ENCODE data around the gene HECTD4.
A peak's percentile ranks its signal among the peaks of the same experiment; 100 is the strongest.

Gene HECTD4

GRCh38 chr12:112196196-112196875, 185.9 kb downstream of the HECTD4 start:
- DNase-seq = no peak

DNA sequence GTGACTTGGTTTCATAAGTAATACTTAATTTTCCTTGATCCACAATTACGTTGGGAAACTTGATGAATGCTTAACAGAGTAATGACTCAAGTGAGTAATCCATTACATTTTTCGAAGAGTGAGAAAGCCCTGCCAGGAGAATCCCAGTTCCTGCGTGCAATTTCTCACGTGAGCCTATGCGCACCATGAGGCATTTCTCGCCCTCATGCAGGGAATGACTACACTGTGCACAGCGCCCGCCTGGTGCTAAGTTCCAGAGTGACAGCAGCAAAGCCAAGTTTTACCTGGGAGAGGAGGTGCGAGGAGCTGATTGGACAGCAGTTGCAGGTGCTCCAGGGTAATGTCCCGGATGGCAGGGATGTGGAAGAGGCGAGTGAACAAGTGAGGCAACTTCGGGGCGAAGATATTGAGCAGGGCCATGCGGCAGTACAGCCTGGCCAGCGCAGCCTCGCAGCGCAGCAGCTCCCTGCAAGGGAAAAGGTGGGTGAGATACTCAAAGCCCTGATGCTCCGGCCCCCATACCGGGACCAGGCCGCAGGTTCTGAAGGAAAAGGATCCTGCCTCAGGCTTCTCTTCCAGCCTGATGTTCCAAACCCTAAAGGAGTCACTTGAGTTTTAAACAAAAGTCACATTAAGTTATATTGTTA, 187.5 kb downstream of the HECTD4 start:
- DNase-seq = no peak

GRCh38 chr12:112192475-112192874, 189.8 kb downstream of the HECTD4 start:
- DNase-seq = no peak

DNA sequence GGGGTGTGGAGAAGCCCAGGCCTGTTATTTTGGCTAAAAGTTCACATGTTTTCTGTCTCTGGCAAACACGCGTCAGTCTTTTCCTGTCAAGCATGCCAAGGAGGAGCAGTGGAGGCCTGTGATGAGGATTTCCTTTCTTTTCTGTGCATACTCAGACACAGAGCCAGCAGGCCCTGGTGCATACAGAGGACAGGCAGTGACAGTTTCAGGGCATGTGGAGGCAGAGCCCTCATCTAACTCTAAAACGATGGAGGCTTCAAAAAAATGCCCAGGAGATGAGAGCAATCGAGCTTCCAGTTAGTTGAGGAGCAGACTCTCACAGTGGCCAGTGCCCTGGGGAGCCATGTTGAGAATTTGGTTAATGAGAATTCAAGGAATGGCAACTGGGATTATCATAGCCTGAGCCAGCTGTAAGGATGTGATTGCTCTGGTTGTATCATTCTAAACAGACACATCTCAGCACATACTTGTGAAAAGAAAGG, 190.3 kb downstream of the HECTD4 start:
- no peak for DNase-seq

DNA sequence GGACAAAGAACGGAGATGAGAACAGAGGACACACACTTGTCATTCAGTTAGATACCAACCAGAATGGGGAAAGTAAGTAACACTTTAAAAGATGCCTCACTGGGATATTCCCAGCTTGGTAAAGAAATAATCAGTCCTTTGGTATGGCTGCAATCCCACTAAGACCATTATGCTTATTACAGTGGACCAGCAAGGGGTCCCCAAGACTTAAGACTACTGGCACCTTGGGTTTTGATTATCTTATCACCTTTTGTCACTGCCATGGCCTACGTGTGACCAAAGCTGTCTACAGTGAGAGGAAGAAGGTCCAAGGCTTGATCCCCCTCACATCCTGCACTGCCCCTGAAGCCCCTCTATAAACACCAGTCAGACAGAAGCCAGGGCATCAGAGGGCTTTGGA, 191.0 kb downstream of the HECTD4 start:
- no peak for DNase-seq

- no peak for DNase-seq
Measured at GRCh38 chr12:112190231-112191025, 191.8 kb downstream of the HECTD4 start.

DNA sequence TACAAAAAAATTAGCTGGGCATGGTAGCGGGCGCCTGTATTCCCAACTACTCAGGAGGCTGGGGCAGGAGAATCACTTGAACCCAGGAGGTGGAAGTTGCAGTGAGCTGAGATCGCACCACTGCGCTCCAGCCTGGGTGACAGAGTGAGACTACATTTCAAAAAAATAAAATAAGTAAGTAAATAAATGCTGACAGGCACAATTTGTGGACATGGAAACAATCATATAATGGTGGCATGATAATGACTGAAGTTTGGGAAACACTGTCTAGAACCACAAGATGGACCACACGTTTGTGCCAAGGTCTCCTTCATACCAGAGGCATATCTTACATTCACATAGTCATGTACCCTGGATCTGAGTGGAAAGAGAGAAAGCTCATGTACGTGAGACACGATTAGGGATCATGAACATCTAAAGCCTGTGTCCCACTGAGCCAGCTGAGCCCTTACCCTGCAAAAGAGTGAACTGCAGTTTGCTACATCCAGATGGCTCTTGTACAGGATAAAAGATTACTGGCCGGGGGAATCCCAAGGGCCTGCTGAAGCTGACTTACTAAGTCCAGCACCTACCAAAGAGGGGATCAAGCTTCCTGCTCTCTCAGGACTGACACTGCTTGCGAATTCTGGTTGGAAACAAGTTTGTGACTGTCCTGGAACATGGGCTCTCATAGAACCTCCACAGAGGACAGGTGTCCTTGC, 194.0 kb downstream of the HECTD4 start:
- DNase-seq = peak; percentile 26

DNA sequence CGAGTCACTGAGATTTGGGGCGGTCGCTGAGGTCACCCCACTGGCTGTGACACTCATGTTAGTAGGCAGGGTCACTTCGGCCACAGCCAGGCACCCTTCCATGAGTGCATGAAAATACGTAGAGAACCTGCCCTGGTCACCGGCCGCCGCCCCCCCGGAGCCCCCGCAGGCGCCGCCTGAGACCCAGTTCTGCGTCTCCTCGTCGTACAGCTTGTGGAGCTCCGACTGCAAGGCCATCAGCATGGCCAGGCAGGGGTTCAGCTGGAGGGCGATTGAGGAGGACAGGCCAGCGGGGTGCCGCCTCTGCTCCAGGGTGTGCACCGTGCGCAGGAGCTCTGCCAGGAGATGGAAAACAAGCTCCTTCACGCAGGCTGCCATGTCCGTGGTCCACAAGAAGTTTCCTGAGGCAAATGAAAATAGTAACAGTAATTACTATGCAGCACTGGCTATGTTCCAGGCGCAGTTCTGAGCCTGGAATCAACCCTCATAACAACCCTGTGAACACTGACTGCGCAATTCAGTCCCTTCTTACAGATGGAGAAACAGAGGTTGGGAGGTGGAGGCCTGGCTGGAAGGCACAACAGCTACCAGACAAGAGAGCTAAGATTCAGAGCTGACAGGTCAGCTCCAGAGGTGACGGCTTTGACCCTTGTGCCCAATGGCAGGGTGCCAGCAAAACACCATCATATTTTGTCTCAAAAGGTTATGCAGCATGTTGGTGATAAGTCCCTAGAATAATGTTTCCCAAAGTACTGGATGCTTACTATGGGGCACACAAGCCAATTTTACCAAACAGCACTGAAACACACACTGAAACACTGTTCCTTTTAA, 196.9 kb downstream of the HECTD4 start:
- DNase-seq = no peak

DNA sequence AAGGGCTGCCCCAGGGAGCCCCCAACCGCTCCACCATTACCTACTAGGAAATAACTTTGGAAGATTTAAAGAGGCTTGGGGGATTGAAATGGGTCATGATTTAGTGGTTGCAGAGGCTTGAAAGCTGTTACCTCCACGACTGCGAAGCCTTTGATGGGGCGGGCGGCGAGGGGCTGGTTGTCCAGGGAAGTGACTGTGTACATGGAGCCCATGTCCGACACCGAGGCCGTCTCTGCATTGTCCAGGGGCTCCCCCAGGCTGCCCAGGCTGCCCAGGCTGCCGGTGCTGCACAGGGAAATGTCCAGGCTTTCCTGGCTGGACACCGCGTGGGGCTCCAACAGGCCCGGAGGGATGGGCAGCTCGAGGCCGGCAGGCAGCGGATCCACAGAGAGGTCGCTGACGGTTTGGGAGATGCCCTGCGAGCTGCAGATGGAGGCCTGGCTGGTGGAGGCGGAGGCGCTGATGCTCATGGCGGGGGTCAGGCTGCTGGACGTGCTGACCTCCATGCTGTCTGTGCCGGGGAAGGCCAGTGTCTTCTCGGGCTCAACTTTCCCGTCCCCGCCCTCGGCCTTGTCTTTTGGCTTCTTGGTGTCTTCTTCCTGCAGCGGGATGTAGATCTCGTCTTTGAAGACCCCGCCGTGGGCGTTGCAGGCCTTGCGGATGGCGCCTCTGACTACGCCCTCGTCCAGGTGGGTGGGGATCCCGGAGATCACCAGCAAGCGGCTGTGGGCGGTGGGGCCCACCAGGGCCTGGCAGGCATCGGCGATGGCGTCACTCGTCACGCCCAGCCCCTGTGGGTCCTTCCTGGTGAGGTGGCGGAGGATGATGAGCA, 198.0 kb downstream of the HECTD4 start:
- DNase-seq = no peak

DNA sequence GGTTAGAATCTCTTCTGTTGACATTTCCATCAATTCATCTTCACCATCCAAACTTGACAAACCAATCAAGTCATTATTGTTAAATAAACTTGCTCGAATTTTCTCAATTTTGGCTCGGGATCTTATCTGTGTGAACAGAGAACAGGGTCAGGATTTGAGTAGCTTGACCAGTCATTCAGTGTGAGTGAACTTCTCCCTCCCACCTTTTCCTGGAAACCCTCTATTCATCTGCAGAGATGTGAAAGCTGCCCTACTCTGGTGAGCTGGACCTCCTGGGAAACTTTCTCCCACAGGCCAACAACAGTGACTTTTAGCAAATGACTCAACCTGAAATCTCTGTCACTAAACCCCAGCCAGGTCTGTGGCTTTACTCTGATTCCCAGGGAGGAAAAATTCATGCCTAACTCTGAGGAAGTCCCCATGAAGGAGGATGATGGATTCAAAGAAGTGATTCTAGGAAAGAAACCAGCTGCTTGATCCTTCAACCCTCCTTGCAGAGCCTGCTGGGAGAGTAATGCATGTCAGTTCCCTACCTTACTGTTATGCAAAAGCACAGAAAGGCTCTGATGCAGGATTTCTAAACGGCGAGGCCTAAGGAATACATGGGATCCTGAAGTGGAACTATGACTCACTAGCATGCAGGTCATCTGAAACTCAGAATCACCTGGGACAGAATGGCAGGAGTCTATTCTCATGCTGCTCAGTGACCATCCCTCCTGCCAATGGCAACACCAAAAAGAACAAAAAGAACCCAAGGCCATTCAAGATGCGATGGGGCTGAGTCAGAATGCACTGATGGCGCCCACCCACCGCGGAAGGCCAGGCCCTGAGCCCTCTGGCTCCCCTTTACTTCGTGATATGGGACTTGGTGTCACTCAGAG, 198.8 kb downstream of the HECTD4 start:
- no peak for DNase-seq

DNA sequence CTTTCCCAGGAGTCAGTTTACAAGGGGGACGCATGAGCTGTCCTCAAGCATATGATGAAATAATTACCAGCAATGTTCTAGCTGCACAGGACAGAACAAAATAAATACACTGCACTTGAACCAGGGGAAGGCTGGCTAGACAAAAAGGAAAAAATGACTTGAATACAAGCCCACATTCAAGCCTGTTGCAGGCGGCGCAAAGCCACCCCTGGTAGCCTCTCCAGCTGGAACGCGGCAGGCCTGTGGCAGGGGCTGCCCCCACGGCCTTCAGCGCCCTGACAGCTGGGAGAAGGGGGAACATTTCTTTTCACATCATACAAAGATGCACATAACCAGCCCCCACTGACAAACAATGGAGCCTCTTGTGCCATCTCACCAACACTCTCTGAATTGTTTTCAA, 199.7 kb downstream of the HECTD4 start:
- DNase-seq = no peak

- DNase-seq = no peak
Measured at GRCh38 chr12:112180422-112180821, 201.8 kb downstream of the HECTD4 start.

DNA sequence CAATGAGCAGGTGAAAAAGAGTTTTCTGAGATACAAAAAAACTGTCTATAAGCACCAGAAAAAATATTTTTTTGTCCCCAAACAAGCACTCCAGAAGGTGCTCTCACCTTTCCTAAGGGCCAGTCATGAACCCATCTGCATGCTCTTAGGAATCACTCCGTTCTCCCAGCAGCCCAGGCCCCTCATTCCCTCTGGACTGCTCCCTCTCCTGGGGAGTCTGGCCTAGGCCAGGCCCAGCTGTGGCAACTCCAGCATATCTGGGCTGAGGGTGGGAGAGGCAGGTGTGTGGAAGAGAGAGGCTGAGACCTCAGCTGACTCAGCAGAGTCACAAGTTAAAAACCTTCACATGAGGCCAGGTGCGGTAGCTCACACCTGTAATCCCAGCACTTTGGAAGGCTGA, 202.3 kb downstream of the HECTD4 start:
- DNase-seq = no peak

GRCh38 chr12:112179341-112179740, 202.9 kb downstream of the HECTD4 start:
- DNase-seq = no peak

- DNase-seq = no peak
Measured at GRCh38 chr12:112178796-112179195, 203.4 kb downstream of the HECTD4 start.

- no peak for DNase-seq
Measured at GRCh38 chr12:112176321-112177010, 205.8 kb downstream of the HECTD4 start.

DNA sequence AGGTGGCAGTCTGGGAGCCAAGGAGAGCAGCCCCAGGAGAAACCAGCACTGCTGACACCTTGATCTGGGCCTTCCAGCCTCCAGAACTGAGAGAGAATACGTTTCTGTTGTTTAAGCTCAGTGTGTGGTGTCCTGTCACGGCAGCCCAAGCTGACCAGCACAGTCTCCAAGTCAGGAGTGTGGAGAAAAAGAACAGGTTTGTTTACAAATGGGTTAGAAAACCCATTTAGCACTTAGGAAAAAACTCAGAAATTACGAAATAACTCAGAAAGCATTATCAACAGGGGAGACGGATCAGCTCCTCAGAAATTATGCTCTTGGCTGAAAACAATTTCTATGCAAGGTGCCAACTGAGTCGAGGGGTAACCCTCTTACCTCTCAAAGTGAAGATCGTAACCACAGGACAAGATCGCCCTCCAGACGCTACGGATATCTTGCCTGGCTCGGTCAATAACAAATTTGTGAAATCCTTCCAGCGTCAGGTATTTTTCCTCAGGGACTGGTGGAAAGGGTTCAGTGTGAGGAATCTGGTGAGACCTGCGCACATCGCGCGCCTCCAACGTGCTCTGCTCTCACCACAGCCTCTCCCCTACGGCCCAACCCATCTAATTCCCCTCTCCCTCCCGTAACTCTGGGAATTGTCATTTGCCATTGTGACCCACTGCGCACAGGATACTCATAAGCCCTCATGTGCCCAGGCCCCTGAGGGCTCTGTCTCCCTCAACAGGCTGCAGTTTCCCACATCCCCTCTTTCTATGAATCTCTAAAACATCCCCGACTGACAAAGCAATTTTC, 206.7 kb downstream of the HECTD4 start:
- DNase-seq = no peak

GRCh38 chr12:112172556-112173324, 209.5 kb downstream of the HECTD4 start:
- DNase-seq = no peak
